B cell (primary cell): ENCODE data around the gene PDZD11. TPM values are rescaled to one million over a fixed set of nuclear protein-coding genes. Genes with fewer than 3 reads are reported as not detected.

Experiments used
- ATAC-seq: fragments of 200-7000 bp; cut with Tn5 transposase; one replicate; pipeline ENCODE4 v1.10.0; 2021; ENCODE audit warnings: low read depth, mild to moderate bottlenecking, moderate number of reproducible peaks, moderate library complexity
- CTCF ChIA-PET: fragments of 350-600 bp; sonication (Branson Sonifier 250); formaldehyde crosslinking; loops from one replicate; lab custom pipeline; 2021; ENCODE audit warnings: antibody characterized with exemption, inconsistent platforms; lab: Charles Lee
- POLR2A ChIA-PET: fragments of 350-600 bp; sonication (Branson Sonifier 250); formaldehyde crosslinking; loops from one replicate; lab custom pipeline; 2021; ENCODE audit warnings: antibody characterized with exemption; lab: Charles Lee
- DNase-seq: peaks from one replicate; pipeline ENCODE4 v3.0.0; 2013
- H2AFZ ChIP-seq: 2 replicates; pipeline ENCODE4 v1.6.1; 2012; ENCODE audit warnings: mild to moderate bottlenecking, low read depth, low read length; ENCODE audit not compliant: insufficient read depth, poor library complexity, severe bottlenecking
- H3K27ac ChIP-seq, 2 donors: 1 replicate in 1 of 2; 2 replicates in 1 of 2; pipeline ENCODE4 v1.5.1; 2012 to 2013; ENCODE audit warnings: low read length in 2 of 2, mild to moderate bottlenecking in 2 of 2, moderate library complexity in 1 of 2
- H3K27me3 ChIP-seq, 4 experiments: fragments of 200-600 bp in 1 of 4; sonication (generic) in 1 of 4; replicated peaks in 1 of 4; 1 replicate in 2 of 4; 2 replicates in 2 of 4; pipeline versions ENCODE4 v1.6.1 to v1.7.0; 2013 to 2016; ENCODE audit warnings: low read length in 3 of 4, mild to moderate bottlenecking in 2 of 4, mixed read lengths in 1 of 4, moderate library complexity in 1 of 4; ENCODE audit not compliant: insufficient read depth in 4 of 4, control insufficient read depth in 3 of 4; ENCODE audit errors: control extremely low read depth in 1 of 4
- H3K36me3 ChIP-seq, 2 experiments: replicated peaks in 1 of 2; 1 replicate in 1 of 2; 2 replicates in 1 of 2; pipeline versions ENCODE4 v1.6.1 to v1.7.1; 2013; ENCODE audit warnings: low read length in 1 of 2; ENCODE audit not compliant: insufficient read depth in 2 of 2, control insufficient read depth in 1 of 2; ENCODE audit errors: control extremely low read depth in 1 of 2, extremely low read depth in 1 of 2
- H3K4me1 ChIP-seq, 2 donors: fragments of 200-600 bp in 1 of 2; sonication (generic) in 1 of 2; 1 replicate in 1 of 2; 2 replicates in 1 of 2; pipeline versions ENCODE4 v1.5.1 to v1.6.1; 2013 to 2017; ENCODE audit warnings: low read length in 2 of 2; ENCODE audit not compliant: control insufficient read depth in 2 of 2, insufficient read depth in 2 of 2
- H3K4me2 ChIP-seq: replicated peaks from 2 replicates; pipeline ENCODE3; 2012; ENCODE audit warnings: mild to moderate bottlenecking, low read depth, low read length; ENCODE audit not compliant: poor library complexity, severe bottlenecking
- H3K4me3 ChIP-seq, 5 experiments: fragments of 200-600 bp in 1 of 5; sonication (generic) in 1 of 5; 1 replicate in 3 of 5; 2 replicates in 2 of 5; pipeline versions ENCODE4 v1.5.1 to v1.7.0; 2011 to 2016; ENCODE audit warnings: low read length in 4 of 5, mild to moderate bottlenecking in 4 of 5, low read depth in 2 of 5, control low read depth in 1 of 5, moderate library complexity in 1 of 5; ENCODE audit not compliant: insufficient read depth in 1 of 5; ENCODE audit errors: control extremely low read depth in 1 of 5, extremely low read depth in 1 of 5
- H3K79me2 ChIP-seq: fragments of 200-600 bp; sonication (generic); one replicate; pipeline ENCODE4 v1.6.0; 2016; ENCODE audit warnings: low read length; ENCODE audit not compliant: control insufficient read depth, insufficient read depth
- H3K9ac ChIP-seq: fragments of 200-600 bp; sonication (generic); 2 replicates; pipeline ENCODE4 v1.6.1; 2017; ENCODE audit warnings: mild to moderate bottlenecking, low read length, moderate library complexity
- H3K9me3 ChIP-seq, 3 donors: one replicate each; pipeline versions ENCODE4 v1.6.1 to v1.7.1; 2013; ENCODE audit warnings: low read length in 2 of 3; ENCODE audit not compliant: control insufficient read depth in 2 of 3, insufficient read depth in 1 of 3; ENCODE audit errors: control extremely low read depth in 1 of 3
- H4K20me1 ChIP-seq: 2 replicates; pipeline ENCODE4 v1.6.0; 2012; ENCODE audit warnings: mild to moderate bottlenecking, low read length; ENCODE audit not compliant: insufficient read depth, control insufficient read depth, poor library complexity, severe bottlenecking
- H3K27ac Mint-ChIP-seq: one replicate; pipeline ENCODE4 v1.8.0; 2021; ENCODE audit warnings: mixed read lengths
- H3K27me3 Mint-ChIP-seq: one replicate; pipeline ENCODE4 v1.8.0; 2021; ENCODE audit warnings: mixed read lengths
- H3K4me1 Mint-ChIP-seq: one replicate; pipeline ENCODE4 v1.8.0; 2021; ENCODE audit warnings: mixed read lengths
- H3K4me3 Mint-ChIP-seq: one replicate; pipeline ENCODE4 v1.8.0; 2021; ENCODE audit warnings: mixed read lengths
- H3K9me3 Mint-ChIP-seq: one replicate; pipeline ENCODE4 v1.8.0; 2022; ENCODE audit warnings: mixed read lengths; ENCODE audit not compliant: insufficient read depth
- EZH2 ChIP-seq: IDR thresholded peaks from 2 replicates; pipeline ENCODE4 v1.6.1; 2012; ENCODE audit warnings: borderline replicate concordance, low read depth, mild to moderate bottlenecking, moderate library complexity, low read length; ENCODE audit not compliant: insufficient read depth, poor library complexity, severe bottlenecking
- WGBS: methylation state at CpG from one replicate; pipeline ENCODE4 v1.1.5; 2013; ENCODE audit warnings: missing lambda C conversion rate; ENCODE audit not compliant: insufficient coverage; 5-methylcytosine and 5-hydroxymethylcytosine counted together
- intact Hi-C: fragments of 100-400 bp; cut with micrococcal nuclease; formaldehyde crosslinking; loops from one replicate; pipeline ENCODE4 v1.10.0; 2022
- polyA minus RNA-seq: library from RNA; depleted of rRNA, polyadenylated mRNA; stranded (reverse); fragments of >200 nt; gene quantifications from 2 replicates; pipeline ENCODE4 v1.2.3, GENCODE V29; 2012
- polyA plus RNA-seq: library from polyadenylated mRNA; depleted of rRNA; stranded (reverse); fragments of >200 nt; gene quantifications from 2 replicates; pipeline ENCODE4 v1.2.3, GENCODE V29; 2012
- total RNA-seq, 2 donors: library from RNA; stranded (reverse); fragments of 120-200 nt in 1 of 2; gene quantifications; 1 replicate in 1 of 2; 2 replicates in 1 of 2; pipeline versions ENCODE4 v1.2.3 to v1.2.4, GENCODE V29; 2013 to 2022
- TF ChIP-seq, protein P1 (sequence below): fragments of 200-600 bp; IDR thresholded peaks from one replicate; pipeline ENCODE4 v1.8.0; 2022; ENCODE audit warnings: antibody characterized with exemption, mild to moderate bottlenecking

Gene PDZD11, protein sequence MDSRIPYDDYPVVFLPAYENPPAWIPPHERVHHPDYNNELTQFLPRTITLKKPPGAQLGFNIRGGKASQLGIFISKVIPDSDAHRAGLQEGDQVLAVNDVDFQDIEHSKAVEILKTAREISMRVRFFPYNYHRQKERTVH
- total RNA-seq (12.0 and 13.8 TPM in 2 replicates), polyA plus RNA-seq (10.9 and 16.3 TPM in 2 replicates), polyA minus RNA-seq (5.6 and 10.7 TPM in 2 replicates)
- 10.9 TPM for total RNA-seq (2013)

DNA sequence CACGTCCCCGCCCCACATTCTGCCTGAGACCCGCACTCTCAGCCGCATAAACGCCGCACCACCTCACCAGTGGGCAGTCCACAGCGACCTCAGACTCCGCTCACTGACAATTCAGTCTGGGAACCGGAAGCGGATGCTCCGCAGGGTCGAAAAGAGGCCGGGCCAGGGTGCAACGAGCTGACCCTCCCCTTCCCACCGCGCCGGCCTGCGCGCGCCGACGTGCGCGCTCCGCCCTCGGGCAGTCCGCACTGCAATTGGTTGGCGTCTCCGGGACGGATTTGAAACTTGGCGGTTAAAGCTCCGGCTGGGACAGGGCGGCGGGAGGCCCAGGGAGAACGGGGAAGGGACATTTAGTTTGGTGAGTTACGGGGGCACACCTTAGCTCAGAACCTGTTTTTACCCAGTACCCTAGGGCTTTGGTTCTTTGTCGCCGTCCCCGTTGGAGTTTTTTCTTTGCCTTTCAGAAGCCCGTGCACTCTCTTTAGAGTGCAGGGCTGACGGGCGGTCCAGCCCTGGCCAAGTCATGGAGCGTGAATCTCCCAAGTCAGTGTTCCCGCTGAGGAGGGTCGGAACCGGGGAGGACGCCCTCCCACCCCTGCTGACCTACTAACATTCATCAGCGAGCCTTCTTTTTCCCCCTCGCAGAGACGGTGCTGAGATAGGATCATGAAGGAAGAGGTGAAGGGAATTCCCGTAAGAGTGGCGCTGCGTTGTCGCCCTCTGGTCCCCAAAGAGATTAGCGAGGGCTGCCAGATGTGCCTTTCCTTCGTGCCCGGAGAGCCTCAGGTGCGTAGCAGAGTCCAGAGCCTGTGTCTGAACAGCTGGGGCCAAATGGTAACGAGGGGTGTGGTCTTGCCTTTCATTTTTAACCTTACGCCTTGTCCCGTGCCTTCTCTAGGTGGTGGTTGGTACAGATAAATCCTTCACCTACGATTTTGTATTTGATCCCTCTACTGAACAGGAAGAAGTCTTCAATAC is at the start of gene PDZD11, which contains the start of gene KIF4A:
PDZD11 (minus strand) TSS at position 135 of the 978 bp plus-strand sequence. CDS start 586 bp downstream, outside the sequence.
KIF4A (plus strand) TSS at position 312 of the 978 bp plus-strand sequence; CDS start at position 667, 355 bp downstream.
- no peaks in the 10 kb centered on the region for H3K9me3 Mint-ChIP-seq
- H3K9ac ChIP-seq, result peak within 1 kb of the TSS; percentile 73
- H3K79me2 ChIP-seq, result no peaks in the 10 kb centered on the region
- no peaks in the 10 kb centered on the region for H3K27me3 Mint-ChIP-seq
- H3K4me2 ChIP-seq, result peak within 1 kb of the TSS; percentile 79
- no peaks in the 10 kb centered on the region for H3K27me3 ChIP-seq
- peak within 1 kb of the TSS; percentile 89 for H3K4me3 Mint-ChIP-seq
- POLR2A ChIA-PET, result interaction anchor here (0.6 kb wide), 1 partner anchor 183 kb away, joined by 12 read pairs; no protein-coding TSS in a partner anchor
- TF ChIP-seq, protein P1, sequence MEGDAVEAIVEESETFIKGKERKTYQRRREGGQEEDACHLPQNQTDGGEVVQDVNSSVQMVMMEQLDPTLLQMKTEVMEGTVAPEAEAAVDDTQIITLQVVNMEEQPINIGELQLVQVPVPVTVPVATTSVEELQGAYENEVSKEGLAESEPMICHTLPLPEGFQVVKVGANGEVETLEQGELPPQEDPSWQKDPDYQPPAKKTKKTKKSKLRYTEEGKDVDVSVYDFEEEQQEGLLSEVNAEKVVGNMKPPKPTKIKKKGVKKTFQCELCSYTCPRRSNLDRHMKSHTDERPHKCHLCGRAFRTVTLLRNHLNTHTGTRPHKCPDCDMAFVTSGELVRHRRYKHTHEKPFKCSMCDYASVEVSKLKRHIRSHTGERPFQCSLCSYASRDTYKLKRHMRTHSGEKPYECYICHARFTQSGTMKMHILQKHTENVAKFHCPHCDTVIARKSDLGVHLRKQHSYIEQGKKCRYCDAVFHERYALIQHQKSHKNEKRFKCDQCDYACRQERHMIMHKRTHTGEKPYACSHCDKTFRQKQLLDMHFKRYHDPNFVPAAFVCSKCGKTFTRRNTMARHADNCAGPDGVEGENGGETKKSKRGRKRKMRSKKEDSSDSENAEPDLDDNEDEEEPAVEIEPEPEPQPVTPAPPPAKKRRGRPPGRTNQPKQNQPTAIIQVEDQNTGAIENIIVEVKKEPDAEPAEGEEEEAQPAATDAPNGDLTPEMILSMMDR, result no peak
- no peak for TF ChIP-seq EZH2
- H3K27ac ChIP-seq, result peak within 1 kb of the TSS; percentile 33 to 53
- DNase-seq, result peak; percentile 75
- CTCF ChIA-PET, result interaction anchor here (0.9 to 1.1 kb wide), 2 partner anchors 157 to 888 kb away, joined by 4 read pairs; partner anchors contain the start of gene IGBP1
- H3K4me3 ChIP-seq, result peak within 1 kb of the TSS; percentile 45 to 75 (median 57)
- intact Hi-C loops, result loop anchor here (1.0 to 10.0 kb wide), 2 partner anchors 144 to 155 kb away; partner anchors contain the start of gene IGBP1
- peaks cover 20% of the 10 kb centered on the region for H3K4me1 Mint-ChIP-seq
- H4K20me1 ChIP-seq, result no peaks in the 10 kb centered on the region
- H3K27ac Mint-ChIP-seq, result peak within 1 kb of the TSS; percentile 78
- peaks cover 10 to 13% of the 10 kb centered on the region in 2 donors for H3K4me1 ChIP-seq
- H3K9me3 ChIP-seq, result no peaks in the 10 kb centered on the region
- peak within 1 kb of the TSS; percentile 77 for H2AFZ ChIP-seq
- ATAC-seq, result peak; percentile 99
- peaks cover 0 to 2% of the 10 kb centered on the region in 2 experiments for H3K36me3 ChIP-seq
- WGBS, result 0% methylated on average over 28 of the region's 62 CpGs
